ENCODE data around the gene LSP1. TPM values are rescaled to one million over a fixed set of nuclear protein-coding genes. Genes with fewer than 3 reads are reported as not detected.

The LSP1 gene
- total and polyA plus RNA-seq, 2 of the 13 experiments (the other 11 are each of a cell fraction or from before 2014, with no cell fraction given), result 0.59 to 1.00 TPM

DNA sequence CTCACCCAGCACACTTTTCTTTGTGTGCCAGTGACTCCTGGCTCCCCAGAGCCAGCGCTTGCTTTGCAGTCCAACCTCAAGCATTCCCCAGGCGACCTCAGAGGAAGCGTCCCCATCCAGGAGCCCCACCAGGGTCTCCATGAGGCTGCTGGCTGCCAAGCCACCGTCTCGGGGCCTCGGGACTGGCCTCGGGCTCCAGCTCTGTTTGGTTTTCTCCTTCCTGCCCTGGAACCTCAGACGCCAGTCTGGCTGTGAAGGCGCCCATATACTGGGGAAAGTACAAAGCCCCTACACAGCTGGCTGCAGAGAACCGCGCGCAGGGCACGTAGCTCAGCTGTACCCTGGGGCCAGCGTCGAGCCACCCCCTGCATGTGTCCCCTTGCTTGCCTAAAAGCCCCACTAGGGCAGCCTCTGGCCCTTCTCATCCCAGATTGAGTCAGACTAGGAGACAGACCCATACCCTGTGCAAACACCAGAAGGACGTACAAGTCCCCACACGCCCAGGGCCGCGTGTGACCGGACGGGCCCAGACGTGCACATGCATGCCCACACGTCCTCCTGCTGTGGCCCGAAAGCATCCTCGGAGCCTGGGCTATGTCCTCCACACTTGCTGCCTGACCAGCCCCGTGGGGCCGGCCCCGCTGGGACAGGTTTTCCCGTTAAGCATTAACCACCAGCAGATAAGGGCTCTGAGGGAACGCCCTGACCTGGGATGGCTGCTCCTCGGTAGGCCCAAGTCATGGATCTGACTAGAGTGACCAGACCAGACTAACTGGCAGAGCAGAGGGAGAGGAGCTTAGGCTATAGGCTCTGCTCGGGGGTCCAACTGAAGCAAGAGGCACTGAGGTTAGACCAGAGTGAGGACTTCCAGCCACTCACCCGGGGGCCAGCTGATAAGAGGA, 22.3 kb upstream of the LSP1 start (continued):
- TF ChIP-seq HMGXB4 (CRISPR knock-in tag; IDR thresholded peaks at IDR 0.05; ENCODE audit: borderline replicate concordance in 1 of 2, low read depth in 1 of 2), result peak in 1 of 2 experiments; percentile 61; a peak in 1 of 4 replicates
- no peak for TF ChIP-seq ZNF235 (CRISPR knock-in tag; IDR thresholded peaks at IDR 0.05; ENCODE audit: borderline replicate concordance)
- TF ChIP-seq NFRKB (IDR thresholded peaks at IDR 0.05), result no peak
- no peak for TF ChIP-seq WIZ (CRISPR knock-in tag; IDR thresholded peaks at IDR 0.05)
- TF ChIP-seq, protein P1, sequence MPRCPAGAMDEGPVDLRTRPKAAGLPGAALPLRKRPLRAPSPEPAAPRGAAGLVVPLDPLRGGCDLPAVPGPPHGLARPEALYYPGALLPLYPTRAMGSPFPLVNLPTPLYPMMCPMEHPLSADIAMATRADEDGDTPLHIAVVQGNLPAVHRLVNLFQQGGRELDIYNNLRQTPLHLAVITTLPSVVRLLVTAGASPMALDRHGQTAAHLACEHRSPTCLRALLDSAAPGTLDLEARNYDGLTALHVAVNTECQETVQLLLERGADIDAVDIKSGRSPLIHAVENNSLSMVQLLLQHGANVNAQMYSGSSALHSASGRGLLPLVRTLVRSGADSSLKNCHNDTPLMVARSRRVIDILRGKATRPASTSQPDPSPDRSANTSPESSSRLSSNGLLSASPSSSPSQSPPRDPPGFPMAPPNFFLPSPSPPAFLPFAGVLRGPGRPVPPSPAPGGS (CRISPR knock-in tag; IDR thresholded peaks at IDR 0.05), result peak; percentile 78; the same call in 1 of the 2 replicates
- TF ChIP-seq HMG20A (CRISPR knock-in tag; IDR thresholded peaks at IDR 0.05; ENCODE audit: borderline replicate concordance), result peak; percentile 59; the same call in 1 of the 2 replicates
- TF ChIP-seq PHF8 (CRISPR knock-in tag; IDR thresholded peaks at IDR 0.05), result peak; percentile 67; the same call in 1 of the 2 replicates
- no peak for TF ChIP-seq ZHX2 (IDR thresholded peaks at IDR 0.05; ENCODE audit: low read depth)
- no peak for TF ChIP-seq ZHX2 (CRISPR knock-in tag; IDR thresholded peaks at IDR 0.05; ENCODE audit: borderline replicate concordance)
- peak; percentile 91 for TF ChIP-seq ZNF772 (CRISPR knock-in tag; IDR thresholded peaks at IDR 0.05)
- TF ChIP-seq MTF1 (CRISPR knock-in tag; IDR thresholded peaks at IDR 0.05), result no peak
- peak; percentile 62; the same call in 1 of the 2 replicates for TF ChIP-seq FOXO1 (CRISPR knock-in tag; IDR thresholded peaks at IDR 0.05)
- no peak for TF ChIP-seq ZHX1 (CRISPR knock-in tag; IDR thresholded peaks at IDR 0.05; ENCODE audit: low read depth)
- no peak for TF ChIP-seq ZSCAN29 (CRISPR knock-in tag; conservative IDR thresholded peaks at IDR 0.05)
- no peak for TF ChIP-seq GPN1 (CRISPR knock-in tag; IDR thresholded peaks at IDR 0.05; ENCODE audit: borderline replicate concordance)
- no peak; the same call in 1 of the 2 replicates for TF ChIP-seq THAP11 (CRISPR knock-in tag; IDR thresholded peaks at IDR 0.05)

Data from HepG2 (cell line).